B cell (primary cell): ENCODE measurements around the gene XXYLT1. TPM values are rescaled to one million over a fixed set of nuclear protein-coding genes. Genes with fewer than 3 reads are reported as not detected.

ENCODE experiments used
- ATAC-seq: fragments of 200-7000 bp; cut with Tn5 transposase; one replicate; pipeline ENCODE4 v1.10.0; 2021; ENCODE audit warnings: low read depth, mild to moderate bottlenecking, moderate number of reproducible peaks, moderate library complexity
- CTCF ChIA-PET: fragments of 350-600 bp; sonication (Branson Sonifier 250); formaldehyde crosslinking; loops from one replicate; lab custom pipeline; 2021; ENCODE audit warnings: antibody characterized with exemption, inconsistent platforms; lab: Charles Lee
- POLR2A ChIA-PET: fragments of 350-600 bp; sonication (Branson Sonifier 250); formaldehyde crosslinking; loops from one replicate; lab custom pipeline; 2021; ENCODE audit warnings: antibody characterized with exemption; lab: Charles Lee
- DNase-seq: peaks from one replicate; pipeline ENCODE4 v3.0.0; 2013
- H2AFZ ChIP-seq: 2 replicates; pipeline ENCODE4 v1.6.1; 2012; ENCODE audit warnings: mild to moderate bottlenecking, low read depth, low read length; ENCODE audit not compliant: insufficient read depth, poor library complexity, severe bottlenecking
- H3K27ac ChIP-seq, 2 donors: 1 replicate in 1 of 2; 2 replicates in 1 of 2; pipeline ENCODE4 v1.5.1; 2012 to 2013; ENCODE audit warnings: low read length in 2 of 2, mild to moderate bottlenecking in 2 of 2, moderate library complexity in 1 of 2
- H3K27me3 ChIP-seq, 4 experiments: fragments of 200-600 bp in 1 of 4; sonication (generic) in 1 of 4; replicated peaks in 1 of 4; 1 replicate in 2 of 4; 2 replicates in 2 of 4; pipeline versions ENCODE4 v1.6.1 to v1.7.0; 2013 to 2016; ENCODE audit warnings: low read length in 3 of 4, mild to moderate bottlenecking in 2 of 4, mixed read lengths in 1 of 4, moderate library complexity in 1 of 4; ENCODE audit not compliant: insufficient read depth in 4 of 4, control insufficient read depth in 3 of 4; ENCODE audit errors: control extremely low read depth in 1 of 4
- H3K36me3 ChIP-seq, 2 experiments: replicated peaks in 1 of 2; 1 replicate in 1 of 2; 2 replicates in 1 of 2; pipeline versions ENCODE4 v1.6.1 to v1.7.1; 2013; ENCODE audit warnings: low read length in 1 of 2; ENCODE audit not compliant: insufficient read depth in 2 of 2, control insufficient read depth in 1 of 2; ENCODE audit errors: control extremely low read depth in 1 of 2, extremely low read depth in 1 of 2
- H3K4me1 ChIP-seq, 2 donors: fragments of 200-600 bp in 1 of 2; sonication (generic) in 1 of 2; 1 replicate in 1 of 2; 2 replicates in 1 of 2; pipeline versions ENCODE4 v1.5.1 to v1.6.1; 2013 to 2017; ENCODE audit warnings: low read length in 2 of 2; ENCODE audit not compliant: control insufficient read depth in 2 of 2, insufficient read depth in 2 of 2
- H3K4me2 ChIP-seq: replicated peaks from 2 replicates; pipeline ENCODE3; 2012; ENCODE audit warnings: mild to moderate bottlenecking, low read depth, low read length; ENCODE audit not compliant: poor library complexity, severe bottlenecking
- H3K4me3 ChIP-seq, 5 experiments: fragments of 200-600 bp in 1 of 5; sonication (generic) in 1 of 5; 1 replicate in 3 of 5; 2 replicates in 2 of 5; pipeline versions ENCODE4 v1.5.1 to v1.7.0; 2011 to 2016; ENCODE audit warnings: low read length in 4 of 5, mild to moderate bottlenecking in 4 of 5, low read depth in 2 of 5, control low read depth in 1 of 5, moderate library complexity in 1 of 5; ENCODE audit not compliant: insufficient read depth in 1 of 5; ENCODE audit errors: control extremely low read depth in 1 of 5, extremely low read depth in 1 of 5
- H3K79me2 ChIP-seq: fragments of 200-600 bp; sonication (generic); one replicate; pipeline ENCODE4 v1.6.0; 2016; ENCODE audit warnings: low read length; ENCODE audit not compliant: control insufficient read depth, insufficient read depth
- H3K9ac ChIP-seq: fragments of 200-600 bp; sonication (generic); 2 replicates; pipeline ENCODE4 v1.6.1; 2017; ENCODE audit warnings: mild to moderate bottlenecking, low read length, moderate library complexity
- H3K9me3 ChIP-seq, 3 donors: one replicate each; pipeline versions ENCODE4 v1.6.1 to v1.7.1; 2013; ENCODE audit warnings: low read length in 2 of 3; ENCODE audit not compliant: control insufficient read depth in 2 of 3, insufficient read depth in 1 of 3; ENCODE audit errors: control extremely low read depth in 1 of 3
- H4K20me1 ChIP-seq: 2 replicates; pipeline ENCODE4 v1.6.0; 2012; ENCODE audit warnings: mild to moderate bottlenecking, low read length; ENCODE audit not compliant: insufficient read depth, control insufficient read depth, poor library complexity, severe bottlenecking
- H3K27ac Mint-ChIP-seq: one replicate; pipeline ENCODE4 v1.8.0; 2021; ENCODE audit warnings: mixed read lengths
- H3K27me3 Mint-ChIP-seq: one replicate; pipeline ENCODE4 v1.8.0; 2021; ENCODE audit warnings: mixed read lengths
- H3K4me1 Mint-ChIP-seq: one replicate; pipeline ENCODE4 v1.8.0; 2021; ENCODE audit warnings: mixed read lengths
- H3K4me3 Mint-ChIP-seq: one replicate; pipeline ENCODE4 v1.8.0; 2021; ENCODE audit warnings: mixed read lengths
- H3K9me3 Mint-ChIP-seq: one replicate; pipeline ENCODE4 v1.8.0; 2022; ENCODE audit warnings: mixed read lengths; ENCODE audit not compliant: insufficient read depth
- EZH2 ChIP-seq: IDR thresholded peaks from 2 replicates; pipeline ENCODE4 v1.6.1; 2012; ENCODE audit warnings: borderline replicate concordance, low read depth, mild to moderate bottlenecking, moderate library complexity, low read length; ENCODE audit not compliant: insufficient read depth, poor library complexity, severe bottlenecking
- WGBS: methylation state at CpG from one replicate; pipeline ENCODE4 v1.1.5; 2013; ENCODE audit warnings: missing lambda C conversion rate; ENCODE audit not compliant: insufficient coverage; 5-methylcytosine and 5-hydroxymethylcytosine counted together
- intact Hi-C: fragments of 100-400 bp; cut with micrococcal nuclease; formaldehyde crosslinking; loops from one replicate; pipeline ENCODE4 v1.10.0; 2022
- polyA plus RNA-seq: library from polyadenylated mRNA; depleted of rRNA; stranded (reverse); fragments of >200 nt; gene quantifications from 2 replicates; pipeline ENCODE4 v1.2.3, GENCODE V29; 2012
- total RNA-seq, 2 donors: library from RNA; stranded (reverse); fragments of 120-200 nt in 1 of 2; gene quantifications; 1 replicate in 1 of 2; 2 replicates in 1 of 2; pipeline versions ENCODE4 v1.2.3 to v1.2.4, GENCODE V29; 2013 to 2022
- TF ChIP-seq, protein P1 (sequence below): fragments of 200-600 bp; IDR thresholded peaks from one replicate; pipeline ENCODE4 v1.8.0; 2022; ENCODE audit warnings: antibody characterized with exemption, mild to moderate bottlenecking

XXYLT1 gene
- total and polyA plus RNA-seq, 2 donors (not counting 1 experiment from before 2014, with no cell fraction given), result 2.6 to 11.2 TPM

DNA sequence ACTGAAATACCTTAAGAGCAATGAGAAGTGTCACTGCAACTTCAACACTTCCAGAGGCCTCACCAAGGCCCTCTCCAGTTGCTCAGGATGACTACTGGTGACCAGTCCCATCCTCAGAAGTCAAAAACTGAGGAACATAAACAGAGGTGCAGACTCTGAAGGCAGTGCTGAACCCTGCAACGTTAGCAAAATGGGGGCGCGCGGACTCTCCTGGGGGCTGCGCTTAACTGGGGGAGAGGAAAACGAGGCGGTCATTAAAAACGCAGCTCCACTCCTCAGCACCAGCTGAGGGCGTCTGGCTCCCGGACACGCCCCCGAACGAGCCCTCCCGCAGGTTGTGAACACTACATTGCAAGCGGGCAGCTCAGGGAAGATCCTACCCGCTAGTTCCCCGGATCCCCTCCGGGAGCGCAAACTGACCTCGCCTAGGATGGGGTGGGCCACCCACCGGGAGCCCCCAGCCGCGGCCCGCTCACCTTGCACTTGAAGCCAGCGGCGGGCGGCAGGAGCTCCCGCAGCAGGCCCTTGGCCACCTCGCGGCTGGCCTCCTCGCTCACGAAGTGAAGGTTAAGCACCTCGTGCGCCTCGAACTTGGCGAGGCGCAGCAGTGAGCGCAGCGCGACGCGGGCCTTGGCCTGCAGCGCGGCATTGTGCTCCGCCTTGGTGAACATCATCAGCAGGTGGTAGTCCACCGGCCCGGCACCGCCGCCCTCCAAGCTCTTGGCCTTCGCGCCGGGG is 711 bp downstream of the XXYLT1 start:
- Histone ChIP-seq H3K36me3 (no peaks in the 10 kb centered on the region), H3K9me3 (no peaks in the 10 kb centered on the region), H3K27me3 (no peaks in the 10 kb centered on the region), H3K9ac (peak overlapping the region; percentile 71), H3K4me2 (peak overlapping the region; percentile 83), H3K4me1 (peaks cover 17 to 18% of the 10 kb centered on the region in 2 donors), H4K20me1 (no peaks in the 10 kb centered on the region), H2AFZ (peak overlapping the region; percentile 79), H3K4me3 (peak overlapping the region; percentile 35 to 88 (median 84)), H3K79me2 (no peaks in the 10 kb centered on the region), H3K27ac (peak overlapping the region; percentile 27 to 52)
- Mint-ChIP-seq H3K4me1 (peaks cover 19% of the 10 kb centered on the region), H3K27ac (peak overlapping the region; percentile 78), H3K9me3 (no peaks in the 10 kb centered on the region), H3K4me3 (peak overlapping the region; percentile 87), H3K27me3 (no peaks in the 10 kb centered on the region)
- POLR2A ChIA-PET, result interaction anchor here (0.6 to 1.8 kb wide), 10 partner anchors 9 to 602 kb away, joined by 3 to 8 read pairs (median 4); partner anchors contain the start of genes ACAP2, FAM43A and LSG1
- DNase-seq (no peak), ATAC-seq (no peak)
- under 1% methylated on average over 50 of the region's 52 CpGs for WGBS
- intact Hi-C loops, result loop anchor here (2.0 to 10.0 kb wide), 3 partner anchors 385 to 581 kb away; no protein-coding TSS in a partner anchor
- TF ChIP-seq, protein P1, sequence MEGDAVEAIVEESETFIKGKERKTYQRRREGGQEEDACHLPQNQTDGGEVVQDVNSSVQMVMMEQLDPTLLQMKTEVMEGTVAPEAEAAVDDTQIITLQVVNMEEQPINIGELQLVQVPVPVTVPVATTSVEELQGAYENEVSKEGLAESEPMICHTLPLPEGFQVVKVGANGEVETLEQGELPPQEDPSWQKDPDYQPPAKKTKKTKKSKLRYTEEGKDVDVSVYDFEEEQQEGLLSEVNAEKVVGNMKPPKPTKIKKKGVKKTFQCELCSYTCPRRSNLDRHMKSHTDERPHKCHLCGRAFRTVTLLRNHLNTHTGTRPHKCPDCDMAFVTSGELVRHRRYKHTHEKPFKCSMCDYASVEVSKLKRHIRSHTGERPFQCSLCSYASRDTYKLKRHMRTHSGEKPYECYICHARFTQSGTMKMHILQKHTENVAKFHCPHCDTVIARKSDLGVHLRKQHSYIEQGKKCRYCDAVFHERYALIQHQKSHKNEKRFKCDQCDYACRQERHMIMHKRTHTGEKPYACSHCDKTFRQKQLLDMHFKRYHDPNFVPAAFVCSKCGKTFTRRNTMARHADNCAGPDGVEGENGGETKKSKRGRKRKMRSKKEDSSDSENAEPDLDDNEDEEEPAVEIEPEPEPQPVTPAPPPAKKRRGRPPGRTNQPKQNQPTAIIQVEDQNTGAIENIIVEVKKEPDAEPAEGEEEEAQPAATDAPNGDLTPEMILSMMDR, result peak; percentile 63
- TF ChIP-seq EZH2, result no peak
- CTCF ChIA-PET, result interaction anchor here (0.6 to 10.2 kb wide), 31 partner anchors 9 to 611 kb away, joined by 3 to 203 read pairs (median 5); partner anchors contain the start of genes ACAP2, FAM43A, LSG1 and PPP1R2
